Endothelial cell of umbilical vein (primary cell): Measurements from ENCODE around the gene C8A. TPM values are rescaled to one million over a fixed set of nuclear protein-coding genes. Genes with fewer than 3 reads are reported as not detected.

ENCODE experiments used
- BruUV-seq: library from RNA; stranded (reverse); fragments of 400-500 nt; replicated peaks from 2 replicates; lab custom pipeline; 2021; lab: Mats Ljungman, UMichigan
- CTCF ChIA-PET: fragments of 300-600, 350-600 bp; sonication (Branson Sonifier 250); formaldehyde crosslinking; loops from one replicate; lab custom pipeline; 2021; ENCODE audit warnings: antibody characterized with exemption, inconsistent platforms; lab: Charles Lee
- POLR2A ChIA-PET: fragments of 300-600, 350-600 bp; sonication (Branson Sonifier 250); formaldehyde crosslinking; loops from one replicate; lab custom pipeline; 2021; ENCODE audit warnings: antibody characterized with exemption, inconsistent platforms; lab: Charles Lee
- DNase-seq: peaks from one replicate; pipeline ENCODE4 v3.0.0-alpha.2; 2011; ENCODE audit warnings: low read depth, low spot score
- FAIRE-seq: peaks from 2 replicates; lab custom pipeline; 2011; peaks lifted over from hg19 to GRCh38; lab: Jason Lieb, UNC
- H2AFZ ChIP-seq: 2 replicates; pipeline ENCODE4 v1.6.0; 2012; ENCODE audit warnings: low read depth, low read length, control low read depth, inconsistent platforms
- H3K27ac ChIP-seq: 2 replicates; pipeline ENCODE4 v1.5.1; 2011; ENCODE audit warnings: low read depth, mild to moderate bottlenecking, control low read depth, low read length, moderate library complexity; ENCODE audit not compliant: insufficient read depth
- H3K27me3 ChIP-seq, 2 experiments: 2 replicates each; pipeline versions ENCODE4 v1.6.0 to v1.6.1; 2011; ENCODE audit warnings: low read length in 2 of 2, mixed read lengths in 1 of 2; ENCODE audit not compliant: control insufficient read depth in 2 of 2, insufficient read depth in 2 of 2
- H3K36me3 ChIP-seq, 2 experiments: 2 replicates in 1 of 2; 3 replicates in 1 of 2; pipeline ENCODE4 v1.5.1; 2011; ENCODE audit warnings: low read length in 2 of 2, mild to moderate bottlenecking in 1 of 2, moderate library complexity in 1 of 2; ENCODE audit not compliant: control insufficient read depth in 2 of 2, insufficient read depth in 2 of 2; ENCODE audit errors: extremely low read depth in 1 of 2
- H3K4me1 ChIP-seq: 3 replicates; pipeline ENCODE4 v1.5.1; 2011; ENCODE audit warnings: mild to moderate bottlenecking, low read length; ENCODE audit not compliant: control insufficient read depth, insufficient read depth; ENCODE audit errors: extremely low read depth
- H3K4me2 ChIP-seq: 2 replicates; pipeline ENCODE4 v1.6.1; 2011; ENCODE audit warnings: low read length, control low read depth, mixed read lengths; ENCODE audit not compliant: insufficient read depth
- H3K4me3 ChIP-seq, 3 experiments: fragments of 200-600 bp in 1 of 3; sonication (generic), shearing (Covaris generic) in 1 of 3; replicated peaks in 1 of 3; 2 replicates each; pipeline ENCODE4 v1.5.1; 2011 to 2016; ENCODE audit warnings: control low read depth in 3 of 3, low read length in 3 of 3, mild to moderate bottlenecking in 2 of 3, inconsistent platforms in 1 of 3, low read depth in 1 of 3, moderate library complexity in 1 of 3; ENCODE audit not compliant: insufficient read depth in 1 of 3
- H3K79me2 ChIP-seq: 2 replicates; pipeline ENCODE4 v1.6.0; 2012; ENCODE audit warnings: low read length, inconsistent platforms; ENCODE audit not compliant: control insufficient read depth, insufficient read depth
- H3K9ac ChIP-seq: replicated peaks from 2 replicates; pipeline ENCODE3; 2011; ENCODE audit warnings: low read length, control low read depth; ENCODE audit not compliant: insufficient read depth; ENCODE audit errors: extremely low read depth
- H3K9me1 ChIP-seq: replicated peaks from 3 replicates; pipeline ENCODE4 v1.6.0; 2011; ENCODE audit warnings: mild to moderate bottlenecking, low read length; ENCODE audit not compliant: control insufficient read depth, insufficient read depth; ENCODE audit errors: extremely low read depth
- H3K9me3 ChIP-seq: replicated peaks from 2 replicates; pipeline ENCODE4 v1.5.1; 2012; ENCODE audit warnings: low read length, inconsistent platforms; ENCODE audit not compliant: control insufficient read depth, insufficient read depth
- H4K20me1 ChIP-seq: replicated peaks from 2 replicates; pipeline ENCODE3; 2011; ENCODE audit warnings: mild to moderate bottlenecking, low read length; ENCODE audit not compliant: control insufficient read depth, insufficient read depth; ENCODE audit errors: extremely low read depth
- EZH2 ChIP-seq: IDR thresholded peaks from 2 replicates; pipeline ENCODE4 v1.6.1; 2012; ENCODE audit warnings: borderline replicate concordance, low read depth, mild to moderate bottlenecking, moderate library complexity, low read length, inconsistent platforms; ENCODE audit not compliant: severe bottlenecking
- FOS ChIP-seq: IDR thresholded peaks from 2 replicates; pipeline ENCODE4 v1.6.1; 2011; ENCODE audit warnings: mild to moderate bottlenecking, low read length, moderate library complexity, borderline replicate concordance; ENCODE audit not compliant: insufficient read depth
- GATA2 ChIP-seq: IDR thresholded peaks from 2 replicates; pipeline ENCODE4 v1.7.0; 2011; ENCODE audit warnings: low read depth, mild to moderate bottlenecking, moderate library complexity, mixed read lengths, low read length; ENCODE audit not compliant: insufficient read length, insufficient read depth
- JUN ChIP-seq: IDR thresholded peaks from 2 replicates; pipeline ENCODE4 v1.6.1; 2011; ENCODE audit warnings: borderline replicate concordance, low read depth; ENCODE audit not compliant: insufficient read length, insufficient read depth
- MAX ChIP-seq: IDR thresholded peaks from 2 replicates; pipeline ENCODE4 v1.6.1; 2011; ENCODE audit not compliant: insufficient read depth, insufficient read length
- MYC ChIP-seq: IDR thresholded peaks from one replicate; pipeline ENCODE4 v1.6.1; 2011; ENCODE audit warnings: mild to moderate bottlenecking, low read depth, low read length
- POLR2A ChIP-seq: IDR thresholded peaks from 2 replicates; pipeline ENCODE4 v1.6.1; 2012; ENCODE audit warnings: low read depth, mild to moderate bottlenecking, control low read depth, low read length
- POLR2AphosphoS5 ChIP-seq: IDR thresholded peaks from 2 replicates; pipeline ENCODE4 v1.6.1; 2012; ENCODE audit warnings: low read depth, mild to moderate bottlenecking, control low read depth, low read length, moderate library complexity; ENCODE audit not compliant: insufficient read depth
- dilution Hi-C: fragments of 300-500 bp; cut with MboI; formaldehyde crosslinking; loops from one replicate; pipeline ENCODE4 v1.15.0; 2019; ENCODE audit warnings: low sequenced_read_pairs; ENCODE audit not compliant: extremely low pct_ligation_motif_present
- intact Hi-C: fragments of 100-400 bp; cut with micrococcal nuclease; formaldehyde crosslinking; loops from one replicate; pipeline ENCODE4 v1.10.0; 2022
- polyA plus RNA-seq, 4 experiments: library from polyadenylated mRNA; depleted of rRNA in 3 of 4; stranded (reverse) in 3 of 4; unstranded in 1 of 4; fragments of >200 nt; gene quantifications; 2 replicates each; pipeline versions ENCODE4 v1.2.1 to v1.2.3, GENCODE V29; 2011 to 2012; ENCODE audit warnings: missing spikeins in 1 of 4
- total RNA-seq: library from RNA; stranded (reverse); gene quantifications from 2 replicates; pipeline ENCODE4 v1.2.3, GENCODE V29; 2021
- TF ChIP-seq, protein P1 (sequence below), 2 donors: IDR thresholded peaks; 1 replicate in 1 of 2; 2 replicates in 1 of 2; pipeline ENCODE4 v1.5.1; 2011; ENCODE audit warnings: low read length in 2 of 2, mild to moderate bottlenecking in 2 of 2, moderate library complexity in 2 of 2, control low read depth in 1 of 2, inconsistent platforms in 1 of 2, low read depth in 1 of 2; ENCODE audit not compliant: insufficient read depth in 1 of 2; ENCODE audit errors: extremely low read depth in 1 of 2

Gene C8A
- total and polyA plus RNA-seq, 2 donors (not counting 3 experiments of a cell fraction or from before 2014, with no cell fraction given): not detected

DNA sequence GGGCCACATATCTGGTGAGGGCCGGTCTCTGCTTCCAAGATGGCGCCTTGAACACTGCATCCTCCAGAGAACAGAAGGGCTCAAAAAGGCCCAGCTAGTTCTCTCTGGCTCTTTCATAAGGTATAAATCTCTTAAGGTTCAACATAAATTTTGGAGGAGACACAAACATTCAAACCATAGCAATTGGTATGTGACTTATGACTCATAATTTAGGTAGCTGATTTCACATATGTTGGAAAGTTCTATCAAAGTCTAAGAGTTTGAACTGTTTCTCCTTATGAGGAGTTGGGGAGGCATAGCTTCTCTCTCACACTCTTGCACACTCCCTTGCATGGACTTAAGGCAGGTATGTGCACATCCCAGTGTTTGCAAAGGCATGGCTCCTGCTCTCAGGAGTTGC, 30.3 kb upstream of the C8A start:
- no peaks in the 10 kb centered on the region for H3K9me3 ChIP-seq

More for the DNA sequence above, 30.3 kb upstream of the C8A start:
- Histone ChIP-seq H4K20me1 (no peaks in the 10 kb centered on the region), H3K4me2 (no peak overlapping the region), H3K27ac (no peak overlapping the region), H3K4me3 (no peak overlapping the region), H3K27me3 (no peaks in the 10 kb centered on the region), H3K9ac (no peak overlapping the region), H3K4me1 (no peaks in the 10 kb centered on the region), H3K36me3 (no peaks in the 10 kb centered on the region), H2AFZ (no peak overlapping the region), H3K9me1 (no peaks in the 10 kb centered on the region), H3K79me2 (no peaks in the 10 kb centered on the region)
- intact Hi-C loops: loop anchor here (5.0 to 10.0 kb wide), 2 partner anchors 1537 to 1679 kb away; no protein-coding TSS in a partner anchor
- ChIA-PET CTCF (no interaction called here), POLR2A (no interaction called here)
- no peak for TF ChIP-seq POLR2AphosphoS5
- no peak for TF ChIP-seq JUN
- TF ChIP-seq EZH2: no peak
- no peak for TF ChIP-seq FOS
- TF ChIP-seq MAX: no peak
- TF ChIP-seq MYC: no peak
- no peak for TF ChIP-seq GATA2
- no peak for TF ChIP-seq POLR2A
- TF ChIP-seq, protein P1, sequence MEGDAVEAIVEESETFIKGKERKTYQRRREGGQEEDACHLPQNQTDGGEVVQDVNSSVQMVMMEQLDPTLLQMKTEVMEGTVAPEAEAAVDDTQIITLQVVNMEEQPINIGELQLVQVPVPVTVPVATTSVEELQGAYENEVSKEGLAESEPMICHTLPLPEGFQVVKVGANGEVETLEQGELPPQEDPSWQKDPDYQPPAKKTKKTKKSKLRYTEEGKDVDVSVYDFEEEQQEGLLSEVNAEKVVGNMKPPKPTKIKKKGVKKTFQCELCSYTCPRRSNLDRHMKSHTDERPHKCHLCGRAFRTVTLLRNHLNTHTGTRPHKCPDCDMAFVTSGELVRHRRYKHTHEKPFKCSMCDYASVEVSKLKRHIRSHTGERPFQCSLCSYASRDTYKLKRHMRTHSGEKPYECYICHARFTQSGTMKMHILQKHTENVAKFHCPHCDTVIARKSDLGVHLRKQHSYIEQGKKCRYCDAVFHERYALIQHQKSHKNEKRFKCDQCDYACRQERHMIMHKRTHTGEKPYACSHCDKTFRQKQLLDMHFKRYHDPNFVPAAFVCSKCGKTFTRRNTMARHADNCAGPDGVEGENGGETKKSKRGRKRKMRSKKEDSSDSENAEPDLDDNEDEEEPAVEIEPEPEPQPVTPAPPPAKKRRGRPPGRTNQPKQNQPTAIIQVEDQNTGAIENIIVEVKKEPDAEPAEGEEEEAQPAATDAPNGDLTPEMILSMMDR (IDR thresholded peaks at IDR 0.05; ENCODE audit: extremely low read depth in 1 of 2, insufficient read depth in 1 of 2, low read depth in 1 of 2, low read length in 2 of 2): no peak
- DNase-seq (no peak), FAIRE-seq (no peak)
- dilution Hi-C loops: no loop called here
- no TSS peak for BruUV-seq
